ENCODE data around the gene ABHD10. TPM values are rescaled to one million over a fixed set of nuclear protein-coding genes. Genes with fewer than 3 reads are reported as not detected.
"Not testable (repeated sequence)": the region's sequence is repeated elsewhere in the genome, so short reads cannot be mapped to it uniquely, and the experiment has no call there.

ABHD10 gene
- polyA plus RNA-seq, 1 donor, result 23.3 TPM

DNA sequence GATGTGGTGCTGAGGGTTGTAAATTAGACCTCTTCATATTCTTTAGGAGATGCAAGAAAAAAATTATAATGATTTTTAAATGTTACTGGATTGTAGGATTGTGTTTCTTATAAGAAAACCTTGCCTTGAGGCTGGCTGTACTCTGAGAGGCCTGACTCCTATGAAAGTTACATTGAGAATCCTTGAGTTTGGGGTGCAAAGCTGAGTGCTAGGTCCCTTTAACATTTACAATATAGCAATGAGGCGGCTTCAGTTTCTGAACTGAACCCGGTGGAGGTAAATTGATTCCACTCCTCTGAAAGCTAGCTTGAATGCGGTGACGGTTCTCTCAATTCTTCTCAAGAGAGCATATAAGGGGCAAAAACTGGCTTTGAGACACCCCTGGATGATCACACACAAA, 55.6 kb downstream of the ABHD10 start, which contains the start of gene TMPRSS7:
Gene TMPRSS7 (plus strand): TSS at position 301 of the 400 bp plus-strand sequence. CDS start 110 bp downstream, outside the sequence.
- DNase-seq, result no peak

DNA sequence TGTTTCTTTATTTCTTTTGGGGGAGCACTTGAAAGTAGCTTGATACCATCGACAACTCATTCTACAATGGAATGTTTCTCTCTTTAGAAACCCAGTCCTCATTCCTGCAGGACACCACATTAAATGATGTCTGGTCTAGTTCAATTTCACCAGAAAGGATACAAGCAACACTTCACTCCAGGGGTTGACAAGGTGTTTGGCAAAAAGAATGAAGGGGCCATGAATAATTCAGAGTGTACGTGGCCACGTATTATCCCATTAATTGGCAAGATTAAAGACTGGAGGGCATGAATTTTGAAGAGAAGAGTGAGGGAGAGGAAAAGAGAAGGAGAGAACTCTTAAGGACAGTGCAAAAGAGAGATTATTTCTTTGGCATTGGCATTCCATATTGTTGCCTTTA, 56.4 kb downstream of the ABHD10 start:
- no peak for DNase-seq

DNA sequence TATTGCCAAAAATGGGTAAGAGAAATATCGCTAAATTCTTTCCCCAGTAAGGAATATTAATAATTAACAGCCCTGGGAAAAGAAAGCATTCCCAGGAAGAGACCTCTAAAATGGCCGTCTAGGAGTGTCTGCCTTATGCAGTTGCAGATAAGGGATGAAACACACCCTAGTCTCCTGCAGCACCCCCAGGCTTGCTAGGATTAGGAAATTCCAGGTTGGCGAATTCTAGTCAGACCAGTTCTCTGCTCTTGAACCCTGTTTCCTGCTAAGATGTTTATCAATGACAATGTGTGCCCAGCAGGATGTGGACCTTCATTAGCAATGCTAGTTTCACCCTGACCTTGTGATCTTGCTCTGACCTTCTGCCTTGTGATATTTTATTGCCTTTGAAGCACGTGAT, 58.4 kb downstream of the ABHD10 start:
- DNase-seq, result not testable (repeated sequence)

DNA sequence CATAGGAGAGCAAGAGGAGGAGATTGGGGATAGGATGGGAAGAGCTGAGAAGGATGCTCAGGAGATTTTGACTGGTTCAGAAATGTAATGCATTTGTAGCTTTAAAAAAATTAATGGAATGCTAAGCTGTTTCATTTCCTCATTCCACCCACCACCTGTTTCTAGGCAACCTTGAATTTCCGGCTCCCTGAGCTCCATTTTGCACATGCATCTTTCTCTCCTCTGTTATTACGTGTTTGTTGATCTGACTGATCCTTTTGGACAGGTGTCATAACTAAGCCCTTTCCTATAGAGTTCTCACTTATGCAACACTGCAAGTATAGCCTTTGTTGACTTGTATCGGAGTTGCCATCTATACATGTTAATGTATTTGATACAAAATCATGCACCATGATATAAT, 60.0 kb downstream of the ABHD10 start:
- no peak for DNase-seq

DNA sequence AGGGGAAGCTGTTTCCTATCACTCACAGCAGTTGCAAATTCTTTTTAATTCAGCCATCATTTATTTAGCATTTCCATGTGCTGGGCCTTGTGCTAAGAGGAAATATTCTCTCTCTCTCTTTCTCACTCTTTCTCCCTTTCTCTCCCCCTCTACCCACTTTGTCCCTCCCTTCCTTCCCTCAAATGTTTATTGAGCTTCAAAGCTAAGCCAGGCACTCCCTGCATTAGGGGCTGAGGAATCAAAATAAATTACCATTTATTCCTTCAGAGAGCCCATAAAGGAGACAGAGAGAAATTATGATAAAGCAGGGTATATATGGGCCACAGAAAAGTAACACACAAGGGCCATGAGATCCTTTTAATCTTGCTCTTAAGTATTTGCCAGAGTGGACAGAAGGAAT, 62.5 kb downstream of the ABHD10 start:
- no peak for DNase-seq

DNA sequence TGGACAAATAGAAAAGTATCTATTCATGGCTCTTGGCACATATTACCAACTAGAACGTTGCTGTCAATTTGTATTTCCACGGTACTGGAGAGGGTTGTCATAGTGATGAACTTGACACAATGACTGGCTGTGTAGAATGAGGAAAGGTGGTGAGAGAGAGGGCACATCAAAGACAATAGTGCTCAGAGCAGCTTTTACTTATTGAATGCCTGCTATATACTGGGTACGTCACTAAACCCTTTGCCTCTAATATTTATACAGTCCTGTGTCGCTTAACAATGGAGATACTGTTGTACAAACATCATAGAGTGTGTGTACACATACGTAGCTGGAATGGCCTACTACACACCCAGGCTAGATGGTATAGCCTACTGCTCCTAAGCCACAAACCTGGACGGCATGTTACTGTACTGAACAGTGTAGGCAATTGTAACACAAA, 64.0 kb downstream of the ABHD10 start:
- no peak for DNase-seq

Other genes starting within 250 kb of the ABHD10 start
- 50.5 TPM for gene PHLDB2, start 119.8 kb upstream of the ABHD10 start, polyA plus RNA-seq (ENCODE audit: insufficient read length)
- 3.7 TPM for gene TAGLN3, start 19.9 kb downstream of the ABHD10 start, polyA plus RNA-seq (ENCODE audit: insufficient read length)
- gene TMPRSS7, start 55.7 kb downstream of the ABHD10 start, polyA plus RNA-seq (ENCODE audit: insufficient read length), result not detected
- 3.0 TPM for gene C3orf52, start 107.4 kb downstream of the ABHD10 start, polyA plus RNA-seq (ENCODE audit: insufficient read length)
- 0.80 TPM for gene GCSAM, start 154.2 kb downstream of the ABHD10 start, polyA plus RNA-seq (ENCODE audit: insufficient read length)